RWPE1 (cell line): ENCODE measurements around the gene TCF7.
"Not testable (repeated sequence)": the region's sequence is repeated elsewhere in the genome, so short reads cannot be mapped to it uniquely, and the experiment has no call there.

Experiments used
- CTCF ChIA-PET: fragments of 350-600 bp; sonication (Branson Sonifier 250); formaldehyde crosslinking; extraction: SDS; loops from one replicate; lab custom pipeline; 2021; lab: Yijun Ruan, JAX
- POLR2A ChIA-PET: fragments of 400-600 bp; formaldehyde crosslinking; extraction: SDS; loops from one replicate; lab custom pipeline; 2020; ENCODE audit warnings: antibody characterized with exemption; ENCODE audit not compliant: low non-redundant PET; lab: Yijun Ruan, JAX
- DNase-seq: peaks from one replicate; pipeline ENCODE4 v3.0.0; 2012; ENCODE audit warnings: low spot score
- H3K27ac ChIP-seq: fragments of 450-650 bp; 2 replicates; pipeline ENCODE4 v1.5.1; 2017
- TF ChIP-seq, protein P1 (sequence below): fragments of 450-650 bp; conservative IDR thresholded peaks from 2 replicates; pipeline ENCODE4 v1.5.1; 2017; ENCODE audit warnings: low read depth, mild to moderate bottlenecking

The TCF7 gene

DNA sequence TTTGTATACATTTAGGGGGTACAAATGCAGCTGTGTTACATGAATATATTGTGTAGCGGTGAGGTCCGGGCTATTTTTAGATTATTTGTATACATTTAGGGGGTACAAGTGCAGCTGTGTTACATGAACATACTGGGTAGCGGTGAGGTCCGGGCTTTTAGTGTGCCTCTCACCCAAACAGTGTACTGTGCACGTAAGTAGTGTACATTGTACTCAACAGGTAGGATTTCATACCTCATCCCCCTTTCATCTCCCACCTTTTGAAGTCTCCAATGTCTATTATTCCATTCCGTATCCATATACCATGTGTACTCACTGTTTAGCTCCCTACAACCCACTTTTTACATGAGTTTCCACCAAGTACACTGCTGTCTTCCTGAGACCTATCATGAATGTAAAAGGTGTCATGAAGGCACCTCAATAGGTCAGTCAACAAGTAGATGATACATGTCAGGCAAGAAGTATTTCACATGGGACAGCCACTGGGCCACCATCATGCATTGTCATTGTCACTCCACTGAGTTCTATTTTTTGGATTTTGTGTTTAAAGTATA lies 34.6 kb downstream of the TCF7 start:
- TF ChIP-seq, protein P1, sequence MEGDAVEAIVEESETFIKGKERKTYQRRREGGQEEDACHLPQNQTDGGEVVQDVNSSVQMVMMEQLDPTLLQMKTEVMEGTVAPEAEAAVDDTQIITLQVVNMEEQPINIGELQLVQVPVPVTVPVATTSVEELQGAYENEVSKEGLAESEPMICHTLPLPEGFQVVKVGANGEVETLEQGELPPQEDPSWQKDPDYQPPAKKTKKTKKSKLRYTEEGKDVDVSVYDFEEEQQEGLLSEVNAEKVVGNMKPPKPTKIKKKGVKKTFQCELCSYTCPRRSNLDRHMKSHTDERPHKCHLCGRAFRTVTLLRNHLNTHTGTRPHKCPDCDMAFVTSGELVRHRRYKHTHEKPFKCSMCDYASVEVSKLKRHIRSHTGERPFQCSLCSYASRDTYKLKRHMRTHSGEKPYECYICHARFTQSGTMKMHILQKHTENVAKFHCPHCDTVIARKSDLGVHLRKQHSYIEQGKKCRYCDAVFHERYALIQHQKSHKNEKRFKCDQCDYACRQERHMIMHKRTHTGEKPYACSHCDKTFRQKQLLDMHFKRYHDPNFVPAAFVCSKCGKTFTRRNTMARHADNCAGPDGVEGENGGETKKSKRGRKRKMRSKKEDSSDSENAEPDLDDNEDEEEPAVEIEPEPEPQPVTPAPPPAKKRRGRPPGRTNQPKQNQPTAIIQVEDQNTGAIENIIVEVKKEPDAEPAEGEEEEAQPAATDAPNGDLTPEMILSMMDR, result no peak
- ChIA-PET CTCF (interaction anchor here (0.6 to 1.3 kb wide), 5 partner anchors 9 to 544 kb away, joined by 3 to 6 read pairs (median 3); no protein-coding TSS in a partner anchor), POLR2A (interaction anchor here (0.6 kb wide), 1 partner anchor 9 kb away, joined by 3 read pairs; no protein-coding TSS in a partner anchor)
- DNase-seq, result no peak
- no peak overlapping the region for H3K27ac ChIP-seq

DNA sequence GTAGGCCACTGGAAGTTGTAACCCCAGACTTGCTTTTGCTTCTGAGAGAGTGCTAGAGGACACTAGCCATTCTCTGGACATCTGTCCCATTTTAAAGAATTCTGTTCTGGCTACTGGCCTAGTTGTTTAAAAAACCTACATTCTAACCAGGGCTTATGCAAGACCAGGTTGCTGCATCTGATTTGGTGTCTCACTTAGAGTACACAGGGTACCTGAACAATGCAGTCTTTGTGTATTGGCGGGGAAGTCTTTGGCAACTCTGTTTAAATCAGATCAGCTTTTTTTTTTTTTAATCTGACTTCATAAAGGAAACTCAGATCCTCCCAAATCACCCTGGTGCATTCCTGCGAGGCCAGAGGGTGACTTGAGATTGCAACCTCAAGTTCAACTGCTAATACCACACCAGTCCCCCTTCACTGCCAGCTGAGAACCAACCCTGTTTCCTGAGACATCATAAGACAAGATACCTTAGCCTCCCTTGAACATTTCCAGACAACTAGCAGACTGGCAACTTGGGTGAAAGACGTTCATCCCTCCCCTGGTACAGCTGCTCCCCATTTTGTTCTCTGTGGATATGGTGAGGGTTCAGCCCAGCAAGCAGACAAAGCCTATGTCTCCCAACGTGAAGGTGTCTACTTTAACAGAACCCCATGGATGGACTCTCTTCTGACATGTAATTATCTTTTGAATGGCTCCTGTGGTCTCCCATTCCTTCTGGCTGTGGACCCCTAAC lies 35.3 kb downstream of the TCF7 start:
- ChIA-PET CTCF (interaction anchor here (0.6 to 1.3 kb wide), 3 partner anchors 10 to 110 kb away, joined by 3 to 6 read pairs (median 5); no protein-coding TSS in a partner anchor), POLR2A (interaction anchor here (0.6 to 0.7 kb wide), 2 partner anchors 9 to 629 kb away, joined by 3 read pairs; no protein-coding TSS in a partner anchor)
- H3K27ac ChIP-seq, result no peak overlapping the region
- TF ChIP-seq, protein P1, result no peak
- no peak for DNase-seq

DNA sequence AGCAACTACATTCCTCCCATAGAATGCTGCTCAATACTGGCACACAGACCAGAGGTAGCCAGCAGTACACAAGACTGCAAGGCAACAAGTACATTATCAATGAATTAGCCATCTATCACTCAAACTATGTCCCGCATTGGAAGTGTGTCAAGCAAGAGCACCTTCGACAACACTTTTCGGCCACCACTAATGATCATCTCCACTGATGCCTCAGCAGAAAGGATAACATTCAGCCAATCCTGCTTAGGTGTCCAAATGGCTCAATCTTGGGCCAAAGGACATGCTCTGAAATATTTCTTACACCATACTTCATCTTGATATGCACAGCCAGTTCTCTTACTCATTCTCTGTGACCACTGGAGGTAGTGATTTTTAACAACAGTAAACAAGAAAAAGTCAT lies 37.2 kb downstream of the TCF7 start:
- DNase-seq, result no peak
- no peak overlapping the region for H3K27ac ChIP-seq
- CTCF ChIA-PET, result interaction anchor here (0.5 to 1.0 kb wide), 2 partner anchors 14 to 411 kb away, joined by 3 to 10 read pairs; no protein-coding TSS in a partner anchor
- POLR2A ChIA-PET, result no interaction called here
- TF ChIP-seq, protein P1, result no peak

DNA sequence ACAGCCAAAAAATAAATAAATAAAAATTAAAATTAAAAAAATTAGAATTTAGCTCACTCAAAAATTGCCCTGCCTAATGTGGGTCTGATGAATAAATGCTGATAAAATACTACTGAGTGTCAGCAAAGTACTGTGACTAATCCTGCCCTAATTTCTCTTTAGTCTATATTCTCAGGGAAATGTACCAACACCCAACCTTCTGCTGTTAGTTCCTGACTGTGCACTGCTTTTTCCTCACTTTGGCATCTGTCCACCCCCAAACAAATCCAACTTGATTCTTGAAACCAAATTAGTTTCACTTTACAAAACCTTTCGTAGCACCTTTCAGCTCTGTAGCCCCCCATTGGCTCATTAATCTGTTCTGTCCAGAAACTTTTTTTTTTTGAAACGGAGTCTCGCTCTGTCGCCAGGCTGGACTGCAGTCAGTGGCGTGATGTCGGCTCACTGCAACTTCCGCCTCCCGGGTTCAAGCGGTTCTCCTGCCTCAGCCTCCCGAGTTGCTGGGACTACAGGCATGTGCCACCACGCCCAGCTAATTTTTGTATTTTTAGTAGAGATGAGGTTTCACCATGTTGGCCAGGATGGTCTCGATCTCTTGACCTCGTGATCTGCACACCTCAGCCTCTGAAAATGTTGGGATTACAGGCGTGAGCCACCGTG lies 37.8 kb downstream of the TCF7 start:
- DNase-seq, H3K27ac ChIP-seq, POLR2A ChIA-PET: not testable (repeated sequence)
- CTCF ChIA-PET, result interaction anchor here (0.7 to 1.9 kb wide), 2 partner anchors 12 to 111 kb away, joined by 3 to 9 read pairs; no protein-coding TSS in a partner anchor

DNA sequence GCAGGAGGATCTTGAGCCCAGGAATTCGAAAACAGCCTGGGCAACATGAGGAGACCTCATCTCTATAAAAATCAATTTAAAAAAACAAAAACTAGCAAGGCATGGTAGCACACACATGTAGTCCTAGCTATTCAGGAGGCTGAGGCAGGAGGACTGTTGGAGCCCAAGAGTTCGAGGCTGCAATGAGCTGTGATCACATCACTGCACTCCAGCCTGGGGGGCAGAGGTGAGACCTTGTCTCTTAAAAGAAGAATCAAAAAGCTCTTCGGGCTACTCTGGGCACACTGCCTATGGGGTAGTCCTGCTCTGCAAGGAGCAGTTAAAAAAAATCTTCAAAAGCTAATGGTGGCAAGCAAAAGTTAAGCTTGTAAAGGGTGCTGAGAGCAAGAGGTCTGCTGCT lies 38.8 kb downstream of the TCF7 start:
- no peak for DNase-seq
- ChIA-PET POLR2A (interaction anchor here (0.8 kb wide), 1 partner anchor 12 kb away, joined by 3 read pairs; no protein-coding TSS in a partner anchor), CTCF (interaction anchor here (0.7 to 1.9 kb wide), 4 partner anchors 12 to 866 kb away, joined by 3 to 9 read pairs (median 3); no protein-coding TSS in a partner anchor)
- TF ChIP-seq, protein P1, result no peak
- no peak overlapping the region for H3K27ac ChIP-seq

DNA sequence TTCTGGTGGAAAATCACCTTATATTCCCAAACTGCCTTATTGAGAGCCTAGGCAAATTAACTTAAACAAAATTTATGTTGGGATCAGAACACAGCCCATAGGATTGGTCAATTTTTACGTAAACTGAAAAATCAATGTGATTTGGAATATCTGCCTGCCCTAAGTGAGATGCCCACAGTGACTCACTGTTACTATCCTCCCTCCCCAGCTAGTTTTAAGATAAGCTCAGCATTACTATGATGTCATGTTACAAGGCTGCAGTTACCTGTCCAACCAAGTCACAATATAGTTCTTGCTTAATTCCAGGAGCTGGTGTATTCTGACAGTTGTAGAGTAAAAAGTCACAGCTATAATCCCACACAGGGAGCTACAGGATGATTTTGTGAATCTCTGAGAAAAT lies 39.2 kb downstream of the TCF7 start:
- ChIA-PET POLR2A (interaction anchor here (0.8 kb wide), 1 partner anchor 13 kb away, joined by 3 read pairs; no protein-coding TSS in a partner anchor), CTCF (interaction anchor here (0.7 to 1.9 kb wide), 3 partner anchors 13 to 867 kb away, joined by 3 to 9 read pairs (median 3); no protein-coding TSS in a partner anchor)
- peak; percentile 64 for DNase-seq
- TF ChIP-seq, protein P1, result no peak
- no peak overlapping the region for H3K27ac ChIP-seq
